Tibial artery (tissue), 4 donors: ENCODE results near the gene PYCR2.

ENCODE experiments used
- DNase-seq, 2 donors: peaks; one replicate each; pipeline ENCODE4 v3.0.0-alpha.2; 2019
- H3K27ac ChIP-seq, 2 donors: fragments of 200-600 bp; sonication (generic) in 1 of 2; 1 replicate in 1 of 2; 2 replicates in 1 of 2; pipeline ENCODE4 v1.5.1; 2018 to 2019; ENCODE audit warnings: mild to moderate bottlenecking in 1 of 2
- H3K27me3 ChIP-seq, 2 donors: fragments of 200-600 bp; sonication (generic) in 1 of 2; one replicate each; pipeline versions ENCODE4 v1.5.1 to v1.6.0; 2016 to 2019
- H3K36me3 ChIP-seq, 3 donors: fragments of 200-600 bp; sonication (generic) in 2 of 3; one replicate each; pipeline ENCODE4 v1.5.1; 2016 to 2019; ENCODE audit warnings: mild to moderate bottlenecking in 2 of 3
- H3K4me1 ChIP-seq, 4 donors: fragments of 200-600 bp; sonication (generic) in 2 of 4; 1 replicate in 3 of 4; 2 replicates in 1 of 4; pipeline ENCODE4 v1.5.1; 2016 to 2019
- H3K4me3 ChIP-seq, 2 donors: fragments of 200-600 bp; sonication (generic) in 1 of 2; 1 replicate in 1 of 2; 2 replicates in 1 of 2; pipeline ENCODE4 v1.5.1; 2018 to 2019; ENCODE audit warnings: mild to moderate bottlenecking in 2 of 2
- H3K9me3 ChIP-seq, 3 donors: fragments of 200-600 bp; sonication (generic) in 1 of 3; one replicate each; pipeline ENCODE4 v1.5.1; 2016 to 2019
- intact Hi-C: fragments of 100-400 bp; cut with DNase I; formaldehyde crosslinking; loops from one replicate; pipeline ENCODE4 v1.15.0; 2023; ENCODE audit warnings: low total_unique reads
- TF ChIP-seq, protein P1 (sequence below), 2 experiments: fragments of 200-600 bp in 1 of 2; fragments of 450-650 bp in 1 of 2; IDR thresholded peaks; one replicate each; pipeline ENCODE4 v1.5.1; 2017 to 2019; ENCODE audit warnings: antibody characterized with exemption in 2 of 2, mild to moderate bottlenecking in 1 of 2, moderate library complexity in 1 of 2

Gene PYCR2

DNA sequence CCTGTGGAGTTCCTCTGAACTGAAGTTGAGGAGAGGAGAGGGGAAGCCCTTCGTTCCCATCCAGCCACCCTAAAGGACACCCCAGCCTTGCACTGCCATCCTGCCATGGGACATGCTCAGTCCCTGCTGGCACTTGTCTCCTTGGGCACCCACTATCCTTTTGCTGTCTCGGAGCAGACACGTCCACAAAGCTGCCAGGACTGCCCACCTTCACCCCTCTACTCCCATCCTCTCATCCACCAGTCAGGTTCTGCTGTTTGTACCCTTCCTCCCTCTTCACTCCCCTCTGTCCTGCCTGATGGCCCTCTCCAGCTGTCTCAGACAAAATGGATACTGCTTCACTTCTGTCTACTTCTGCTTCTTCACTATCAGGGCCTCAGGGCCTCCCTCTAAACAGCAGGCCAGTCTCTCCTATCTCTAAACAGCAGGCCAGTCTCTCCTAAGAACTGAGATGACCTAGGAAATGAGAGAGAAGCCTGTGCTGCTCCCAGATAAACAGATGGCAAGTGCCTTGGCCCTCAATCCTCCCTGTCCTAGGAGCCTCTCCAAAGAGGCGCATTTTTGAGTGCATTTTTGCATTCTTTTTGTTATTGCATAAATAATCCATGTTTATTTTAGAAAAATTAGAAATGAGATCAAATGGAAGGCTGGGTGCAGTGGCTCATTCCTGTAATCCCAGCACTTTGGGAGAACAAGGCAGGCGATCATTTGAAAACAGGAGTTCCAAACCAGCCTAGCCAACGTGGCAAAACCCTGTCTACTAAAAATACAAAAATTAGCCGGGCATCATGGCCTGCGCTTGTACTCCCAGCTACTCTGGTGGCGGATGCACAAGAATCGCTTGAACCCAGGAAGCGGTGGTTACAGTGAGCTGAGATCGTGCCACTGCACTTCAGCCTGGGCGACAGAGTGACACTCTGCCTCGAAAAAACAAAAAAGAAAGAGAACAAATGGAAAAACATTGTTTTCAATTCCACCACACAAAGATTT is 4.4 kb upstream of the PYCR2 start:
- Histone ChIP-seq H3K27ac (no peak overlapping the region), H3K27me3 (no peaks in the 10 kb centered on the region), H3K4me1 (peaks cover 0 to 8% (median 2%) of the 10 kb centered on the region in 4 donors), H3K4me3 (no peak overlapping the region), H3K9me3 (no peaks in the 10 kb centered on the region), H3K36me3 (no peaks in the 10 kb centered on the region)
- TF ChIP-seq, protein P1, sequence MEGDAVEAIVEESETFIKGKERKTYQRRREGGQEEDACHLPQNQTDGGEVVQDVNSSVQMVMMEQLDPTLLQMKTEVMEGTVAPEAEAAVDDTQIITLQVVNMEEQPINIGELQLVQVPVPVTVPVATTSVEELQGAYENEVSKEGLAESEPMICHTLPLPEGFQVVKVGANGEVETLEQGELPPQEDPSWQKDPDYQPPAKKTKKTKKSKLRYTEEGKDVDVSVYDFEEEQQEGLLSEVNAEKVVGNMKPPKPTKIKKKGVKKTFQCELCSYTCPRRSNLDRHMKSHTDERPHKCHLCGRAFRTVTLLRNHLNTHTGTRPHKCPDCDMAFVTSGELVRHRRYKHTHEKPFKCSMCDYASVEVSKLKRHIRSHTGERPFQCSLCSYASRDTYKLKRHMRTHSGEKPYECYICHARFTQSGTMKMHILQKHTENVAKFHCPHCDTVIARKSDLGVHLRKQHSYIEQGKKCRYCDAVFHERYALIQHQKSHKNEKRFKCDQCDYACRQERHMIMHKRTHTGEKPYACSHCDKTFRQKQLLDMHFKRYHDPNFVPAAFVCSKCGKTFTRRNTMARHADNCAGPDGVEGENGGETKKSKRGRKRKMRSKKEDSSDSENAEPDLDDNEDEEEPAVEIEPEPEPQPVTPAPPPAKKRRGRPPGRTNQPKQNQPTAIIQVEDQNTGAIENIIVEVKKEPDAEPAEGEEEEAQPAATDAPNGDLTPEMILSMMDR (IDR thresholded peaks at IDR 0.05), result no peak
- intact Hi-C loops, result no loop called here
- no peak for DNase-seq

DNA sequence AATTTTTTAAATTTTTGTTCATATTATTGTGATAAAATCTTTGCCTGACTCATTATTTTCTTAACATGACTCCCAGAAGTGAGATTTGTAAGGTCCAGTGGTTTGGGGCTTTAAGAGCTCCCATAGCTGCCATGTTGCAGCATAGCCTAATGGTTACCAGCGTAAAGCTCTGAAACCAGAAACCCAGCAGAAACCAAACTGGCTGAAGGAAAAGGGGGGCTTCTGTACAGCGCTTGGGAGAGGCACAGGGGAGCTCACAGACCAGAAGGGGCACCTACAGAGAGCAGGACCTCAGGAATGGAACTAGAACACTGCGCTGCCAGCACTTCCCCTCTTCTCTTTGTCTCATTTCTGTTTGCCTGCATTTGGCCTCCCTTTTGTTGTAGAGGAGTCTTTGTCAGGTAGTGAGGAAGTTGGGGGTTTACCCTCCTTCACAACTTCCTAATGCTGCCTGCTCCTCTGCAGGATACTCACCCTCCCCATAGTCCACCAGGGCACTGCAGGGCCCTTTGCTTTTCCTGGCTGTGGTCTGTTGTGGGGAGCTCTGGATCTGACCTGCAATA is 2.6 kb upstream of the PYCR2 start:
- H3K27ac ChIP-seq, result no peak overlapping the region
- no peak overlapping the region for H3K4me3 ChIP-seq
- peaks cover 0 to 7% (median 4%) of the 10 kb centered on the region in 3 donors for H3K36me3 ChIP-seq
- no peak for DNase-seq
- no peaks in the 10 kb centered on the region for H3K27me3 ChIP-seq
- TF ChIP-seq, protein P1 (IDR thresholded peaks at IDR 0.05), result no peak
- no peaks in the 10 kb centered on the region for H3K9me3 ChIP-seq
- intact Hi-C loops, result no loop called here
- H3K4me1 ChIP-seq, result peaks cover 4 to 27% (median 14%) of the 10 kb centered on the region in 4 donors

DNA sequence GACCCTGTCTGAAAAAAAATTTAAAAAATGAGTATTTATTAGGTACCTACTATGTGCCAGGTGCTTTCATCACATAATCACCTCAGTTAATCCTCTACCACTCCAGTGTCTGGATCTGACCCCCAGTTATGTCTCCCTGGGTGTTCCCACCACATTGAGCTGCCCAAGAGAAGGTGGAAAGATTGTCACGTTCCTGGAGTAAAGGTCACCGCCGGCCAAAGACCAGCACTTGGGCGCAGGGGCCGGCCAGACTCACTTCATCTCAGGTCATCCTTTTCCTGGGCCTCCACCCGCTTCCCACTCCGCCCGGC is 714 bp downstream of the PYCR2 start:
- Histone ChIP-seq H3K27me3 (no peaks in the 10 kb centered on the region), H3K4me1 (peaks cover 4 to 35% (median 18%) of the 10 kb centered on the region in 4 donors), H3K4me3 (peak overlapping the region; percentile 91 to 96), H3K27ac (peak overlapping the region; percentile 92 to 96), H3K36me3 (peaks cover 0 to 29% (median 24%) of the 10 kb centered on the region in 3 donors), H3K9me3 (no peaks in the 10 kb centered on the region)
- TF ChIP-seq, protein P1 (IDR thresholded peaks at IDR 0.05), result no peak
- intact Hi-C loops, result no loop called here
- DNase-seq, result no peak

DNA sequence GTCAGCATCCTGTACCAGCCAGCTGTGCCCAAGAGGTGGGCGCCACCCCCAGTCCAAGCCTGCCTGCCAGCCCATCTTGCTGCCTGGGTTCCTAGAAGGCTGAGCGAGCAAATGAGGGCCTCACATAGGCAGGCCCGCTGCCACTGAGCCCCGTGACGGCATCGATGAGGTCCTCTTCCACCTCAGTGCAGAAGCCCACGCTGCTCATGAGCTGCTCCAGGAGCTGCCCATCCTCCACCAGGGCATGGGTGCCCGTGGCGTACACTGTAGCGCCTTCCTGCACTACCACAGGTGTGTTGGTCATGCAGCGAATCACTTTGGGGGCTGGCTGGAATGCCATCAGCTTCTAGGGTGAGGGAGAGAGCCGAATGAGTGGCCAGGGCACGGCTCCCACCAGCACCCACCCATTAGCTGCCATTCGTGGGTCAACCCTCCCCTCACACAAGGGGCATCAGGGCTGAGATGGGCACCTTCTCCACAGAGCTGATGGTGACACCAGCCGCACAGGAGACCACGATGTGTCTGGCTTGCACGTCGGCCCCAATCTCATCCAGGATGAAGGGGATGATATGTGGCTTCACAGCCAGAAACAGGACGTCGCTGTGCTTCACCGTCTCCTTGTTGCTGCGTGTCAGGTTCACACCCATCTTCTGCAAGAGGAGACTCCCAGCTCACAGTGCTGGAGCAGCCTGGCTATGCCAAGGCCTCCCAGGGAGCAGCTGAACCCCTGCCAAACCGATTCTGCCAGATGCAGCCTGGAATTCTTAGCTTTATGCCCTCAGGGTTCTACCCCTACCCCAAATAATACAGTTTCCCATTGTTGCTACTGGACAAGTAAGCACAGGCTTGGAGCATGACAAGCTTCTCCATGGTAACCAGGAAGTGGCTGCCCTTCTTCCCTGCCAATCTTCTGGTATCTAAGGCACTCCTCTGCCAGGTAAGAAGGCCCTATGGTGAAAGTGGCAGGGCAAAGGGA is 2.0 kb downstream of the PYCR2 start:
- TF ChIP-seq, protein P1 (IDR thresholded peaks at IDR 0.05), result no peak
- H3K27ac ChIP-seq, result no peak overlapping the region
- no peaks in the 10 kb centered on the region for H3K9me3 ChIP-seq
- H3K36me3 ChIP-seq, result peaks cover 0 to 33% (median 31%) of the 10 kb centered on the region in 3 donors
- H3K4me3 ChIP-seq, result no peak overlapping the region
- H3K27me3 ChIP-seq, result no peaks in the 10 kb centered on the region
- intact Hi-C loops, result no loop called here
- peaks cover 4 to 35% (median 18%) of the 10 kb centered on the region in 4 donors for H3K4me1 ChIP-seq
- DNase-seq, result no peak

DNA sequence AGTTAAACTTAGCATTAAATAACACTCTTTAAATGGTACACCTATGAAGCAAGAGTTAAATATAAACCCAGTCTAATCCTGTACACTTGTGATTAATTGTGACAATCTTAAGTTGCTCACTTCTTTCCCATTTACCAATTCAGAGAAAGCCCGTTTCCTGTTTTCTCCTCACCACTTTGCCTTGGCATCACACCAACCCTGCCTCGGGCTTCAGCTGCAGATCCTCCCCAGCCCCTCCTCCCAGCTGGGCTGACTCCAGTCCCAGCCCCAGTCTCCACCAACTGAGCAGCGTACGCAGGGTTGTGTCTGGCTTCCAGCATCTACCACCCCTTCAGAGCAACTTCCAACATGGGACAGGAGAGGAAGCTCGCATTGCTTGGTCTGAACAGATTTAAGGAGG is 4.1 kb downstream of the PYCR2 start:
- Histone ChIP-seq H3K27ac (peak overlapping the region in 1 of 2 donors; percentile 8), H3K4me3 (no peak overlapping the region), H3K36me3 (peaks cover 0 to 54% (median 31%) of the 10 kb centered on the region in 3 donors), H3K4me1 (peaks cover 4 to 33% (median 18%) of the 10 kb centered on the region in 4 donors), H3K9me3 (no peaks in the 10 kb centered on the region), H3K27me3 (no peaks in the 10 kb centered on the region)
- TF ChIP-seq, protein P1 (IDR thresholded peaks at IDR 0.05), result no peak
- peak; percentile 77 to 80 for DNase-seq
- intact Hi-C loops, result loop anchor here (10.0 kb wide), 1 partner anchor 55 kb away; no protein-coding TSS in a partner anchor
